ENCODE results near the gene ATP10B. TPM values are rescaled to one million over a fixed set of nuclear protein-coding genes. Genes with fewer than 3 reads are reported as not detected.

Gene ATP10B
- total RNA-seq, 5 donors from 2014 or later (not counting 1 experiment from before 2014, with no cell fraction given) = 0.07 to 0.12 (median 0.09) TPM; not detected in 2

DNA sequence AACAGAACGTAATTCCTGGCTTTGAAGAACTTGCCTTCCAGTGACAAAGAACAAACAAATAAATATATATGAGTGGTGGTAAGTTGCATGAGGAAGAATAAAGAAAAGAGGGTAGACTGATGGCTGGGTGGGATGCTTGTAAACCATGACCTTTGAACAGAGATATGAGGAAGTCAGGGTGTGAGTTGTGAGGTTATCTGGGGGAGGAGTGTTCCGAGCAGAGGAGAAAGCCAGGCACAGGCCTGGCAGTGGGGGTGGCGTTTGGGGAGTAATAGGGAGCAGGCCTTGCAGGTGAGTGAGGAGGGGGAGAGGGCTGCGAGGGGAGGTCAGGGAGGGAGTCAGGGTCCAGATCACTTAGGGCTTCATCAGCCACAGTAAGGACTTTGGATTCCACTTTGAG is 217.0 kb downstream of the ATP10B start:
- no peak overlapping the region for H3K27ac Mint-ChIP-seq
- H3K4me1 Mint-ChIP-seq = no peaks in the 10 kb centered on the region
- no peak overlapping the region for H3K4me3 Mint-ChIP-seq
- Histone ChIP-seq H3K4me3 (ENCODE audit: control insufficient read depth in 1 of 2, extremely low read depth in 1 of 2, low read length in 1 of 2) (no peak overlapping the region), H3K27me3 (replicated peaks in 1 of 2; ENCODE audit: control insufficient read depth in 2 of 2, extremely low read depth in 1 of 2, insufficient read depth in 2 of 2, low read length in 1 of 2) (peaks cover 0 to 7% of the 10 kb centered on the region in 2 experiments), H3K9me3 (no peaks in the 10 kb centered on the region), H3K4me1 (ENCODE audit: control insufficient read depth in 1 of 2, extremely low read depth in 1 of 2, insufficient read depth in 2 of 2, low read length in 2 of 2) (no peaks in the 10 kb centered on the region), H3K36me3 (ENCODE audit: control insufficient read depth in 2 of 2, extremely low read depth in 1 of 2, insufficient read depth in 1 of 2, low read length in 1 of 2) (no peaks in the 10 kb centered on the region), H3K27ac (ENCODE audit: low read length) (no peak overlapping the region)
- no peaks in the 10 kb centered on the region for H3K36me3 Mint-ChIP-seq
- ChIA-PET CTCF (no interaction called here), POLR2A (no interaction called here)
- H3K9me3 Mint-ChIP-seq = peaks cover 0 to 2% (median 0%) of the 10 kb centered on the region in 3 donors
- H3K27me3 Mint-ChIP-seq = peaks cover 8% of the 10 kb centered on the region in 2 donors
- no peak for ATAC-seq (replicated peaks in 1 of 4)
- DNase-seq = no peak
- WGBS (ENCODE audit: insufficient coverage) = 59% methylated on average over 2 of the region's 4 CpGs

DNA sequence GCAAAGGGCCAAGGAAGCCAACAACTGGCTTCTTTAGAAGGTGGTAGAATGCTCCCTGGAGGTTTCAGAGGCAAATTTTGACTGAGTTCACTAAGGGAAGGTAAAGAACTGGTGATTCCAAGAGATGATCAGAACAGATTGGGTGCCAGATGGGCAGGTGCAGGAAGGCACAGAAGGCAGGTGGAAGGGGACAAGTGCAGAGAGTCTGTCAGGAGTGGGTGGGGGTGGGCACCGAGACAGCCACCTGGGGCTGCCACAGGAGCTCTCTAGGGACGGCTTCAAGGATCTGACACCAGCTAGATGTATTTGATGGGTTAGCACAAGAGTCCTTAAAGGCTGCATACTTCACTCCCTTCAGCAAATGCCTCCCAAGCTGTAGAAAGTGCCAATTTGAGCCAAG is 223.0 kb downstream of the ATP10B start:
- no peaks in the 10 kb centered on the region for H3K36me3 Mint-ChIP-seq
- ChIA-PET CTCF (no interaction called here), POLR2A (no interaction called here)
- no peak for DNase-seq
- Histone ChIP-seq H3K4me1 (ENCODE audit: control insufficient read depth in 1 of 2, extremely low read depth in 1 of 2, insufficient read depth in 2 of 2, low read length in 2 of 2) (no peaks in the 10 kb centered on the region), H3K9me3 (no peaks in the 10 kb centered on the region), H3K4me3 (ENCODE audit: control insufficient read depth in 1 of 2, extremely low read depth in 1 of 2, low read length in 1 of 2) (no peak overlapping the region), H3K27me3 (replicated peaks in 1 of 2; ENCODE audit: control insufficient read depth in 2 of 2, extremely low read depth in 1 of 2, insufficient read depth in 2 of 2, low read length in 1 of 2) (peaks cover 0 to 10% of the 10 kb centered on the region in 2 experiments), H3K36me3 (ENCODE audit: control insufficient read depth in 2 of 2, extremely low read depth in 1 of 2, insufficient read depth in 1 of 2, low read length in 1 of 2) (no peaks in the 10 kb centered on the region), H3K27ac (ENCODE audit: low read length) (no peak overlapping the region)
- H3K27ac Mint-ChIP-seq = no peak overlapping the region
- peaks cover 10 to 21% of the 10 kb centered on the region in 2 donors for H3K27me3 Mint-ChIP-seq
- WGBS (ENCODE audit: insufficient coverage) = 17% methylated on average over 1 of the region's 2 CpGs
- H3K9me3 Mint-ChIP-seq = peaks cover 0 to 2% (median 0%) of the 10 kb centered on the region in 3 donors
- no peak overlapping the region for H3K4me3 Mint-ChIP-seq
- ATAC-seq (replicated peaks in 1 of 4) = no peak
- no peaks in the 10 kb centered on the region for H3K4me1 Mint-ChIP-seq

DNA sequence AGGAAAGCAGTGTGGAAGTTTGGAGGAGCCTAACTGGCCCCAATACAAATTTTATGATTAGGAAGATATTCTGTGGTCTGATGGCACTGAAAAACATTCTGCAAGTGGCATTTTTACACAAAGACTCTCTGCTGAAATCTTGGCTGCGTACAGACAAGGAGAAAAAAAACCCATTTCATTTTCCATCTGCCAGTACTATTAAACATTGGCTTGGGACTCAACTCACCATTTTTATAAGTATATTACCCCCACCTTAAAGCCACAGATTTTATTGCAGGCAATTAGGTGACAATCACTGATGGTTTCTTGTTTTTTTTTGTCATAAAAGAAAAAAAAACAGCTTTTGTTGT is 223.4 kb downstream of the ATP10B start:
- ATAC-seq (replicated peaks in 1 of 4) (no peak), DNase-seq (no peak)
- no CpG with 5 or more reads among the region's 1 CpG for WGBS (ENCODE audit: insufficient coverage)
- Mint-ChIP-seq H3K9me3 (peaks cover 0 to 2% (median 0%) of the 10 kb centered on the region in 3 donors), H3K4me3 (no peak overlapping the region), H3K36me3 (no peaks in the 10 kb centered on the region), H3K27ac (no peak overlapping the region), H3K27me3 (peaks cover 10 to 24% of the 10 kb centered on the region in 2 donors), H3K4me1 (no peaks in the 10 kb centered on the region)
- Histone ChIP-seq H3K27ac (ENCODE audit: low read length) (no peak overlapping the region), H3K36me3 (ENCODE audit: control insufficient read depth in 2 of 2, extremely low read depth in 1 of 2, insufficient read depth in 1 of 2, low read length in 1 of 2) (no peaks in the 10 kb centered on the region), H3K4me1 (ENCODE audit: control insufficient read depth in 1 of 2, extremely low read depth in 1 of 2, insufficient read depth in 2 of 2, low read length in 2 of 2) (no peaks in the 10 kb centered on the region), H3K27me3 (replicated peaks in 1 of 2; ENCODE audit: control insufficient read depth in 2 of 2, extremely low read depth in 1 of 2, insufficient read depth in 2 of 2, low read length in 1 of 2) (peaks cover 0 to 10% of the 10 kb centered on the region in 2 experiments), H3K4me3 (ENCODE audit: control insufficient read depth in 1 of 2, extremely low read depth in 1 of 2, low read length in 1 of 2) (no peak overlapping the region), H3K9me3 (no peaks in the 10 kb centered on the region)
- ChIA-PET CTCF (no interaction called here), POLR2A (no interaction called here)

DNA sequence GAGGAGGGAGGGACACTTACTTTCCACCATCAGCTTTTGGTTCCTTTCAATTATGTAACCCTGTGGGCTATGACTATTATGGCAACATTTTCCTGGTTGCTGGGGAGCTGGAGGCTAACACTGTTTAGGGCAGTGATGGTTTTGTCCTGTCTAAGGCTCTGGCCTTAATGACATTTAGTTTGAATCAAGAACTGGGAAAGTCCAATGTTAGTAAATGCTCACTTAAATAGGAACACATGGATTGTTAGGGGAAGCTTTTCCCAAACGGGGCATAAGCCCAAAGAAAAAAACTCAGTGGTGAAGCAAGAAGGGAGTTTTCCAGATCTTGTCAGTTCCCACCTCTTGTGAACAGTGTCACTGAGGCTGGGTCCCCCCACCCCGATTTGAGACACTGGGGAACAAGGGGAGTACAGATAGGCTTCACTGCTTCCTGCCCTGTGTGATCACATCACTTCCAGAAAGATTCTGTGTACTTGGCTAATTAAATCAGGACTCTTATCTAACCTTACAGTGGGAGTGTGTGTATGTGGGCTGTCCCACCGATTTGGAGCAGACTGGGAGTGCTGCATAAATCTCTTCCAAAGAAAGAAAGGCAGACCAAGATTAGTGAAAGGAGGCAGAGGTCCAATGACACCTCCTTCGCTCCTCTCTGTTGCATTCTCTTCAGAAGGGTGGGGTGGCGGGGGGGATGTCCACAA is 223.9 kb downstream of the ATP10B start:
- no peaks in the 10 kb centered on the region for H3K36me3 ChIP-seq (ENCODE audit: control insufficient read depth in 2 of 2, extremely low read depth in 1 of 2, insufficient read depth in 1 of 2, low read length in 1 of 2)
- no peak overlapping the region for H3K27ac Mint-ChIP-seq
- no peak overlapping the region for H3K4me3 Mint-ChIP-seq
- CTCF ChIA-PET = no interaction called here
- H3K27ac ChIP-seq (ENCODE audit: low read length) = no peak overlapping the region
- H3K36me3 Mint-ChIP-seq = no peaks in the 10 kb centered on the region
- WGBS (ENCODE audit: insufficient coverage) = no CpG with 5 or more reads among the region's 5 CpGs
- POLR2A ChIA-PET = no interaction called here
- H3K9me3 Mint-ChIP-seq = peaks cover 0 to 2% (median 0%) of the 10 kb centered on the region in 3 donors
- H3K4me1 ChIP-seq (ENCODE audit: control insufficient read depth in 1 of 2, extremely low read depth in 1 of 2, insufficient read depth in 2 of 2, low read length in 2 of 2) = no peaks in the 10 kb centered on the region
- H3K4me3 ChIP-seq (ENCODE audit: control insufficient read depth in 1 of 2, extremely low read depth in 1 of 2, low read length in 1 of 2) = no peak overlapping the region
- peaks cover 0 to 10% of the 10 kb centered on the region in 2 experiments for H3K27me3 ChIP-seq (replicated peaks in 1 of 2; ENCODE audit: control insufficient read depth in 2 of 2, extremely low read depth in 1 of 2, insufficient read depth in 2 of 2, low read length in 1 of 2)
- H3K27me3 Mint-ChIP-seq = peaks cover 10 to 25% of the 10 kb centered on the region in 2 donors
- no peak for DNase-seq
- no peaks in the 10 kb centered on the region for H3K4me1 Mint-ChIP-seq
- H3K9me3 ChIP-seq = no peaks in the 10 kb centered on the region
- no peak for ATAC-seq (replicated peaks in 1 of 4)

DNA sequence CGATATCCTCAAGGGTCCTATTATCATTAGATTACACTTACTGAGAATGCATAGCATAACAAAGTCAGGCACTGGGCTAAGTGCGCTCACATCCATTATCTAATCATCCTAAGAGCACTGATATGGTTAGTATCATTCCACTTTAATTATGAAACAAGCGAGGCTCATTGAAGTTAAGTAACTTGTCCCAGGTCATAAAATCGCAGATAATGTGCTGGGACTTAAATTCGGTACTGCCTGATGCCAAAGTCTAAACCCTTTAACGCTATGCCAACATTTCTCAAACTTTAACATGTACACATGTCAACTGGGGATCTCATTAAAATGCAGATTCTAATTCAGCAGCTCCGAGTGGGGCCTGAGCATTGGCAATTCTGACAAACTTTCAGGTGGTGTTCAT is 225.7 kb downstream of the ATP10B start:
- CTCF ChIA-PET = no interaction called here
- DNase-seq = no peak
- POLR2A ChIA-PET = no interaction called here

DNA sequence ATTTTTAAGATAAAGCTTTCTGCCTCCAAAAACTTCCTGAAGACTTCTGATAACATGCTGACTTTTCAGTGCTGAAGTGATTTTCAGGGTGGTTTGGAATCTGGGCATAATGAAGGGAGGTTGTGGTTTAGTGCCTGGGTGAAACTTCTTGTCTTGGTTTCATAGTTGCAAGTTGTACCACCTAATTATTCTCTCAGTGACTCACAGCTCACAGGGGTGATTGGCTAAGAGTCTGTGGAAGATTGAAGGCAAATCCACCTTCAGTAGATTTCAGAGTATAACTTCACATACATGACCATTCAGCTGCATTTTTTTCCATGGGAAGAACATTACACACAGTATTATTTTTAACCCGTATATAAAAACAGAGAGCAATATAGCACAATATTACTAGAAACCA is 230.5 kb downstream of the ATP10B start:
- H3K9me3 Mint-ChIP-seq = no peaks in the 10 kb centered on the region
- H3K4me1 Mint-ChIP-seq = no peaks in the 10 kb centered on the region
- no peak overlapping the region for H3K27ac ChIP-seq (ENCODE audit: low read length)
- no peak overlapping the region for H3K27ac Mint-ChIP-seq
- H3K4me3 Mint-ChIP-seq = no peak overlapping the region
- H3K4me1 ChIP-seq (ENCODE audit: control insufficient read depth in 1 of 2, extremely low read depth in 1 of 2, insufficient read depth in 2 of 2, low read length in 2 of 2) = no peaks in the 10 kb centered on the region
- ChIA-PET CTCF (no interaction called here), POLR2A (no interaction called here)
- no peaks in the 10 kb centered on the region for H3K36me3 ChIP-seq (ENCODE audit: control insufficient read depth in 2 of 2, extremely low read depth in 1 of 2, insufficient read depth in 1 of 2, low read length in 1 of 2)
- no peak for ATAC-seq (replicated peaks in 1 of 4)
- H3K36me3 Mint-ChIP-seq = no peaks in the 10 kb centered on the region
- no peaks in the 10 kb centered on the region for H3K9me3 ChIP-seq
- no CpG with 5 or more reads among the region's 1 CpG for WGBS (ENCODE audit: insufficient coverage)
- H3K27me3 Mint-ChIP-seq = peaks cover 5 to 17% of the 10 kb centered on the region in 2 donors
- DNase-seq = no peak
- no peak overlapping the region for H3K4me3 ChIP-seq (ENCODE audit: control insufficient read depth in 1 of 2, extremely low read depth in 1 of 2, low read length in 1 of 2)
- peaks cover 0 to 6% of the 10 kb centered on the region in 2 experiments for H3K27me3 ChIP-seq (replicated peaks in 1 of 2; ENCODE audit: control insufficient read depth in 2 of 2, extremely low read depth in 1 of 2, insufficient read depth in 2 of 2, low read length in 1 of 2)

More for the DNA sequence above, 225.7 kb downstream of the ATP10B start:
- Histone ChIP-seq H3K9me3 (no peaks in the 10 kb centered on the region), H3K36me3 (ENCODE audit: control insufficient read depth in 2 of 2, extremely low read depth in 1 of 2, insufficient read depth in 1 of 2, low read length in 1 of 2) (no peaks in the 10 kb centered on the region), H3K4me3 (ENCODE audit: control insufficient read depth in 1 of 2, extremely low read depth in 1 of 2, low read length in 1 of 2) (no peak overlapping the region), H3K4me1 (ENCODE audit: control insufficient read depth in 1 of 2, extremely low read depth in 1 of 2, insufficient read depth in 2 of 2, low read length in 2 of 2) (no peaks in the 10 kb centered on the region), H3K27me3 (replicated peaks in 1 of 2; ENCODE audit: control insufficient read depth in 2 of 2, extremely low read depth in 1 of 2, insufficient read depth in 2 of 2, low read length in 1 of 2) (peaks cover 0 to 6% of the 10 kb centered on the region in 2 experiments), H3K27ac (ENCODE audit: low read length) (no peak overlapping the region)
- ATAC-seq (replicated peaks in 1 of 4) = no peak
- H3K4me1 Mint-ChIP-seq = no peaks in the 10 kb centered on the region
- H3K27ac Mint-ChIP-seq = no peak overlapping the region
- no peak overlapping the region for H3K4me3 Mint-ChIP-seq
- peaks cover 15 to 27% of the 10 kb centered on the region in 2 donors for H3K27me3 Mint-ChIP-seq
- H3K36me3 Mint-ChIP-seq = no peaks in the 10 kb centered on the region
- 81% methylated on average over 5 of the region's 7 CpGs for WGBS (ENCODE audit: insufficient coverage)
- no peaks in the 10 kb centered on the region for H3K9me3 Mint-ChIP-seq

DNA sequence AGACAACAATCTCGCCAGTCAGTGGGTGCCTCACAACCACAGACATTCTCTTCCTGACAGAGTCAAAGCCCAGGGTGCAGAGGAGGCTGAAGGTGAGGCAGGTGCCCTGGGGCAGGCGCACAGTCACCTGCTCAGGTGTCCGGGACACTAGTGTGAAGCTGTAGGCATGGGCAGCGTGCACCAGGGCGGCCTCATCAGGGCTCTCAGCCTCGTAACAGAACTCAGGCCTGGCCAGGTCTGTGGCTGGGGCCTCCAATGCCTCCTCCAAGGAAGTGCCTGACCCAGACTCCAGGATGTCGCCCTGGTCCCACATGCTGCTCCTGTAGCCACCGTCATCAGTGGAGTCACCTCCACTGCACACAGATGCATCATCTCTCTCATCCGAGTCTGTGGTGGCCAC is 231.6 kb downstream of the ATP10B start:
- Histone ChIP-seq H3K9me3 (no peaks in the 10 kb centered on the region), H3K27me3 (replicated peaks in 1 of 2; ENCODE audit: control insufficient read depth in 2 of 2, extremely low read depth in 1 of 2, insufficient read depth in 2 of 2, low read length in 1 of 2) (peaks cover 0 to 6% of the 10 kb centered on the region in 2 experiments), H3K4me1 (ENCODE audit: control insufficient read depth in 1 of 2, extremely low read depth in 1 of 2, insufficient read depth in 2 of 2, low read length in 2 of 2) (no peaks in the 10 kb centered on the region), H3K36me3 (ENCODE audit: control insufficient read depth in 2 of 2, extremely low read depth in 1 of 2, insufficient read depth in 1 of 2, low read length in 1 of 2) (no peaks in the 10 kb centered on the region), H3K4me3 (ENCODE audit: control insufficient read depth in 1 of 2, extremely low read depth in 1 of 2, low read length in 1 of 2) (no peak overlapping the region), H3K27ac (ENCODE audit: low read length) (no peak overlapping the region)
- no peak for ATAC-seq (replicated peaks in 1 of 4)
- H3K4me1 Mint-ChIP-seq = no peaks in the 10 kb centered on the region
- H3K4me3 Mint-ChIP-seq = no peak overlapping the region
- 89% methylated on average over 7 of the region's 9 CpGs for WGBS (ENCODE audit: insufficient coverage)
- DNase-seq = no peak
- POLR2A ChIA-PET = no interaction called here
- H3K36me3 Mint-ChIP-seq = no peaks in the 10 kb centered on the region
- H3K27ac Mint-ChIP-seq = no peak overlapping the region
- H3K9me3 Mint-ChIP-seq = no peaks in the 10 kb centered on the region
- CTCF ChIA-PET = no interaction called here
- peaks cover 5 to 17% of the 10 kb centered on the region in 2 donors for H3K27me3 Mint-ChIP-seq

Measured in T-cell (primary cell).